ENCODE measurements around the gene NECAB2.

NECAB2 gene

GRCh38 chr16:84024854-84025253, 56.8 kb downstream of the NECAB2 start:
- DNase-seq (ENCODE audit: low spot score): no peak

GRCh38 chr16:84026606-84027005, 58.6 kb downstream of the NECAB2 start:
- no peak for DNase-seq (ENCODE audit: low spot score)

GRCh38 chr16:84027625-84028024, 59.6 kb downstream of the NECAB2 start:
- no peak for DNase-seq (ENCODE audit: low spot score)

GRCh38 chr16:84029297-84030047, 61.4 kb downstream of the NECAB2 start:
- DNase-seq (ENCODE audit: low spot score): no peak

- no peak for DNase-seq (ENCODE audit: low spot score)
Observed at GRCh38 chr16:84031556-84031955, 63.5 kb downstream of the NECAB2 start.

GRCh38 chr16:84032458-84033178, 64.6 kb downstream of the NECAB2 start:
- no peak for DNase-seq (ENCODE audit: low spot score)

- no peak for DNase-seq (ENCODE audit: low spot score)
Observed at GRCh38 chr16:84033251-84034195, 65.5 kb downstream of the NECAB2 start.

- no peak for DNase-seq (ENCODE audit: low spot score)
Observed at GRCh38 chr16:84034516-84034915, 66.5 kb downstream of the NECAB2 start.

GRCh38 chr16:84036131-84036530, 68.1 kb downstream of the NECAB2 start:
- no peak for DNase-seq (ENCODE audit: low spot score)

GRCh38 chr16:84036982-84037425, 69.0 kb downstream of the NECAB2 start:
- DNase-seq (ENCODE audit: low spot score): no peak

- no peak for DNase-seq (ENCODE audit: low spot score)
Observed at GRCh38 chr16:84038469-84038868, 70.4 kb downstream of the NECAB2 start.

GRCh38 chr16:84039696-84040095, 71.7 kb downstream of the NECAB2 start:
- DNase-seq (ENCODE audit: low spot score): no peak

- DNase-seq (ENCODE audit: low spot score): no peak
Observed at GRCh38 chr16:84040226-84040822, 72.3 kb downstream of the NECAB2 start.

- no peak for DNase-seq (ENCODE audit: low spot score)
Observed at GRCh38 chr16:84040823-84041820, 73.1 kb downstream of the NECAB2 start.

GRCh38 chr16:84041881-84042280, 73.8 kb downstream of the NECAB2 start:
- no peak for DNase-seq (ENCODE audit: low spot score)

- DNase-seq (ENCODE audit: low spot score): no peak
Observed at GRCh38 chr16:84042308-84042878, 74.3 kb downstream of the NECAB2 start, which contains the start of gene SLC38A8. Gene SLC38A8 (minus strand): TSS chr16:84042795. CDS start chr16:84042157, 638 bp downstream.

- no peak for DNase-seq (ENCODE audit: low spot score)
Observed at GRCh38 chr16:84042879-84043485, 74.9 kb downstream of the NECAB2 start.

- no peak for DNase-seq (ENCODE audit: low spot score)
Observed at GRCh38 chr16:84043486-84044117, 75.6 kb downstream of the NECAB2 start.

GRCh38 chr16:84044118-84044488, 76.1 kb downstream of the NECAB2 start:
- no peak for DNase-seq (ENCODE audit: low spot score)

Data from CD4-positive, alpha-beta T cell treated with Interleukin-6 at 100 ng/mL for 8 hours (primary cell).